Panc1 (cell line): ENCODE results near the gene CD163L1.

Experiments
- SIN3A ChIP-seq: IDR thresholded peaks from 2 replicates; pipeline ENCODE4 v1.6.1; 2012; ENCODE audit warnings: low read depth, mild to moderate bottlenecking, low read length, moderate library complexity, borderline replicate concordance; ENCODE audit not compliant: insufficient read depth
- TF ChIP-seq, protein P1 (sequence below): fragments of 450-650 bp; IDR thresholded peaks from 2 replicates; pipeline ENCODE4 v1.5.1; 2017; ENCODE audit warnings: mild to moderate bottlenecking
- TF ChIP-seq, protein P2 (sequence below), 2 experiments: IDR thresholded peaks; 2 replicates each; pipeline ENCODE4 v1.6.1; 2011 to 2012; ENCODE audit warnings: low read depth in 2 of 2, control low read depth in 1 of 2, low read length in 1 of 2, mild to moderate bottlenecking in 1 of 2, moderate library complexity in 1 of 2; ENCODE audit not compliant: insufficient read depth in 1 of 2

- TF ChIP-seq, protein P1, sequence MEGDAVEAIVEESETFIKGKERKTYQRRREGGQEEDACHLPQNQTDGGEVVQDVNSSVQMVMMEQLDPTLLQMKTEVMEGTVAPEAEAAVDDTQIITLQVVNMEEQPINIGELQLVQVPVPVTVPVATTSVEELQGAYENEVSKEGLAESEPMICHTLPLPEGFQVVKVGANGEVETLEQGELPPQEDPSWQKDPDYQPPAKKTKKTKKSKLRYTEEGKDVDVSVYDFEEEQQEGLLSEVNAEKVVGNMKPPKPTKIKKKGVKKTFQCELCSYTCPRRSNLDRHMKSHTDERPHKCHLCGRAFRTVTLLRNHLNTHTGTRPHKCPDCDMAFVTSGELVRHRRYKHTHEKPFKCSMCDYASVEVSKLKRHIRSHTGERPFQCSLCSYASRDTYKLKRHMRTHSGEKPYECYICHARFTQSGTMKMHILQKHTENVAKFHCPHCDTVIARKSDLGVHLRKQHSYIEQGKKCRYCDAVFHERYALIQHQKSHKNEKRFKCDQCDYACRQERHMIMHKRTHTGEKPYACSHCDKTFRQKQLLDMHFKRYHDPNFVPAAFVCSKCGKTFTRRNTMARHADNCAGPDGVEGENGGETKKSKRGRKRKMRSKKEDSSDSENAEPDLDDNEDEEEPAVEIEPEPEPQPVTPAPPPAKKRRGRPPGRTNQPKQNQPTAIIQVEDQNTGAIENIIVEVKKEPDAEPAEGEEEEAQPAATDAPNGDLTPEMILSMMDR = no peak
- no peak for TF ChIP-seq SIN3A
- TF ChIP-seq, protein P2, sequence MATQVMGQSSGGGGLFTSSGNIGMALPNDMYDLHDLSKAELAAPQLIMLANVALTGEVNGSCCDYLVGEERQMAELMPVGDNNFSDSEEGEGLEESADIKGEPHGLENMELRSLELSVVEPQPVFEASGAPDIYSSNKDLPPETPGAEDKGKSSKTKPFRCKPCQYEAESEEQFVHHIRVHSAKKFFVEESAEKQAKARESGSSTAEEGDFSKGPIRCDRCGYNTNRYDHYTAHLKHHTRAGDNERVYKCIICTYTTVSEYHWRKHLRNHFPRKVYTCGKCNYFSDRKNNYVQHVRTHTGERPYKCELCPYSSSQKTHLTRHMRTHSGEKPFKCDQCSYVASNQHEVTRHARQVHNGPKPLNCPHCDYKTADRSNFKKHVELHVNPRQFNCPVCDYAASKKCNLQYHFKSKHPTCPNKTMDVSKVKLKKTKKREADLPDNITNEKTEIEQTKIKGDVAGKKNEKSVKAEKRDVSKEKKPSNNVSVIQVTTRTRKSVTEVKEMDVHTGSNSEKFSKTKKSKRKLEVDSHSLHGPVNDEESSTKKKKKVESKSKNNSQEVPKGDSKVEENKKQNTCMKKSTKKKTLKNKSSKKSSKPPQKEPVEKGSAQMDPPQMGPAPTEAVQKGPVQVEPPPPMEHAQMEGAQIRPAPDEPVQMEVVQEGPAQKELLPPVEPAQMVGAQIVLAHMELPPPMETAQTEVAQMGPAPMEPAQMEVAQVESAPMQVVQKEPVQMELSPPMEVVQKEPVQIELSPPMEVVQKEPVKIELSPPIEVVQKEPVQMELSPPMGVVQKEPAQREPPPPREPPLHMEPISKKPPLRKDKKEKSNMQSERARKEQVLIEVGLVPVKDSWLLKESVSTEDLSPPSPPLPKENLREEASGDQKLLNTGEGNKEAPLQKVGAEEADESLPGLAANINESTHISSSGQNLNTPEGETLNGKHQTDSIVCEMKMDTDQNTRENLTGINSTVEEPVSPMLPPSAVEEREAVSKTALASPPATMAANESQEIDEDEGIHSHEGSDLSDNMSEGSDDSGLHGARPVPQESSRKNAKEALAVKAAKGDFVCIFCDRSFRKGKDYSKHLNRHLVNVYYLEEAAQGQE (IDR thresholded peaks at IDR 0.05; ENCODE audit: insufficient read depth in 1 of 2, low read depth in 2 of 2, low read length in 1 of 2) = no peak
These were observed 92.8 kb downstream of the CD163L1 start for GRCh38 chr12:7351177-7351576.
